ENCODE measurements around the gene ADAM12. TPM values are rescaled to one million over a fixed set of nuclear protein-coding genes. Genes with fewer than 3 reads are reported as not detected.

Gene ADAM12
- total and polyA plus RNA-seq, 9 of the 15 experiments (the other 6 are each of a cell fraction or from before 2014, with no cell fraction given): not detected

DNA sequence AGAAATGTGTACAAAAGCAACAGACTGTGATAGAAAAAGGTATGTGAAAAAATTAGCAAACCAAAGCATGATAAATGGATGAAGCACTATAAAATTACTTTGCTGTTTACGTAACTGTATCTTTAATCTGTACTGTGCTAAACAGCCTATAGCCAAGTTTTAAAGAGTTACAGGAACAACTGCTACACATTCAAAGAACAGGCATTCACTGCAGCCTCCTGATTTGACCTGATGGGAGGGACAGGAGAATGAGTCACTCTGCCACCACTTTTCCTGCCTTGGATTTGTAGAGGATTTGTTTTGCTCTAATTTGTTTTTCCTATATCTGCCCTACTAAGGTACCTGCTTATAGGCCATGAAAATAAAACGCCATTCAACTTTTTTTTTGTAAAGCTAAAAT is 375.8 kb downstream of the ADAM12 start:
- intact Hi-C loops (cut with micrococcal nuclease) (no loop called here), in situ Hi-C loops (cut with MboI) (no loop called here)
- no peaks in the 10 kb centered on the region for H3K9me1 ChIP-seq (ENCODE audit: control insufficient read depth, insufficient read depth, low read length)
- TF ChIP-seq HDAC6 (IDR thresholded peaks at IDR 0.05; ENCODE audit: low read depth, low read length): no peak
- ATAC-seq (no peak), DNase-seq (ENCODE audit: extremely low read depth in 1 of 4, low spot score in 3 of 4) (no peak), FAIRE-seq (no peak)
- no peaks in the 10 kb centered on the region for H3K9me3 ChIP-seq (replicated peaks; ENCODE audit: control insufficient read depth, insufficient read depth, low read depth, low read length)
- POLR2A ChIA-PET: no interaction called here
- no peaks in the 10 kb centered on the region for H4K20me1 ChIP-seq (replicated peaks; ENCODE audit: control insufficient read depth, insufficient read depth, low read length)
- H3K27me3 ChIP-seq (ENCODE audit: control insufficient read depth in 2 of 2, insufficient read depth in 2 of 2, low read length in 2 of 2): no peaks in the 10 kb centered on the region; a peak in 1 of 5 replicates
- 0% methylated on average over 2 of the region's 2 CpGs for WGBS (ENCODE audit: insufficient coverage, low coverage, missing lambda C conversion rate)
- no peaks in the 10 kb centered on the region; a peak in 1 of 5 replicates for H3K4me1 ChIP-seq (replicated peaks in 1 of 2; ENCODE audit: control insufficient read depth in 2 of 2, insufficient read depth in 2 of 2, low read length in 2 of 2)
- H3K9ac ChIP-seq (ENCODE audit: insufficient read depth in 1 of 2, low read depth in 2 of 2, low read length in 2 of 2): no peak overlapping the region
- no TSS peak for BruUV-seq (replicated peaks)
- H2AFZ ChIP-seq (ENCODE audit: low read depth, low read length): no peak overlapping the region
- CTCF ChIA-PET (ENCODE audit: low intra/inter-chr PET ratio): no interaction called here
- H3K4me3 ChIP-seq: no peak overlapping the region
- H3K79me2 ChIP-seq (ENCODE audit: control insufficient read depth, insufficient read depth, low read length): no peaks in the 10 kb centered on the region
- no peaks in the 10 kb centered on the region for H3K36me3 ChIP-seq (ENCODE audit: control insufficient read depth, insufficient read depth, low read length)
- H3K4me2 ChIP-seq (ENCODE audit: insufficient read depth, low read length): no peak overlapping the region
- H3K27ac ChIP-seq (ENCODE audit: extremely low read depth, low read depth, low read length): no peak overlapping the region

DNA sequence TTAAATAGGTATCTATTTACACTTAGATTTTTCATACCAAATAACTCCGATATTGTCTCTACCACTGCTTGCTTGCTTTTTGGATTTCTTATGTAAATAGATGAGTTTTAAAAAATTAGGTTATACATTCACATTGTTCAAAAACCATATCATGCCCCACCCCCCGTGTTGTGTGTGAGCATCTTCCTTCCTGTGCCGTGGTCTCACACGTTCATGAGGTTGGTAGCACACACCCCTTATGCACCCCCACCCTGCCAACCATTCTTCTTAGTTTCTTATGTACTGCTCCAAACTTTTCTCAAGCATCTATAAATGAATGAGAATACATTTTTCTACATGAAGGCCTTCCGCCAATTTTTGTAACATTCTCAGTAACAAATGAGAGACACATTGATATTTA is 376.3 kb downstream of the ADAM12 start:
- Histone ChIP-seq H3K4me1 (replicated peaks in 1 of 2; ENCODE audit: control insufficient read depth in 2 of 2, insufficient read depth in 2 of 2, low read length in 2 of 2) (no peaks in the 10 kb centered on the region; a peak in 1 of 5 replicates), H2AFZ (ENCODE audit: low read depth, low read length) (no peak overlapping the region), H3K4me3 (no peak overlapping the region), H3K27me3 (ENCODE audit: control insufficient read depth in 2 of 2, insufficient read depth in 2 of 2, low read length in 2 of 2) (no peaks in the 10 kb centered on the region; a peak in 1 of 5 replicates), H3K4me2 (ENCODE audit: insufficient read depth, low read length) (no peak overlapping the region), H3K9ac (ENCODE audit: insufficient read depth in 1 of 2, low read depth in 2 of 2, low read length in 2 of 2) (no peak overlapping the region), H3K9me1 (ENCODE audit: control insufficient read depth, insufficient read depth, low read length) (no peaks in the 10 kb centered on the region), H3K9me3 (replicated peaks; ENCODE audit: control insufficient read depth, insufficient read depth, low read depth, low read length) (no peaks in the 10 kb centered on the region), H4K20me1 (replicated peaks; ENCODE audit: control insufficient read depth, insufficient read depth, low read length) (no peaks in the 10 kb centered on the region), H3K27ac (ENCODE audit: extremely low read depth, low read depth, low read length) (no peak overlapping the region), H3K79me2 (ENCODE audit: control insufficient read depth, insufficient read depth, low read length) (no peaks in the 10 kb centered on the region), H3K36me3 (ENCODE audit: control insufficient read depth, insufficient read depth, low read length) (no peaks in the 10 kb centered on the region)
- intact Hi-C loops (cut with micrococcal nuclease) (no loop called here), in situ Hi-C loops (cut with MboI) (no loop called here)
- TF ChIP-seq SMAD3 (CRISPR knock-in tag; conservative IDR thresholded peaks at IDR 0.05) (no peak), HNRNPLL (IDR thresholded peaks at IDR 0.05; ENCODE audit: low read depth, low read length, poor library complexity, severe bottlenecking) (no peak), KAT8 (IDR thresholded peaks at IDR 0.05; ENCODE audit: low read depth) (no peak), KLF16 (IDR thresholded peaks at IDR 0.05) (no peak), MECOM (CRISPR knock-in tag; IDR thresholded peaks at IDR 0.05) (no peak)
- POLR2A ChIA-PET: no interaction called here
- FAIRE-seq (no peak), ATAC-seq (no peak), DNase-seq (ENCODE audit: extremely low read depth in 1 of 4, low spot score in 3 of 4) (no peak)
- 0% methylated on average over 5 of the region's 5 CpGs for WGBS (ENCODE audit: insufficient coverage, low coverage, missing lambda C conversion rate)
- CTCF ChIA-PET (ENCODE audit: low intra/inter-chr PET ratio): no interaction called here
- no TSS peak for BruUV-seq (replicated peaks)

All from K562 (cell line).